OCI-M2 (cell line): ENCODE data around the gene DEFB131A.
"Not testable (repeated sequence)": the region's sequence is repeated elsewhere in the genome, so short reads cannot be mapped to it uniquely, and the experiment has no call there.

Experiments used
- DNase-seq: peaks from one replicate; lab custom pipeline; 2025; ENCODE audit not compliant: unreplicated experiment; lab: John Stamatoyannopoulos, UW

Gene DEFB131A

DNA sequence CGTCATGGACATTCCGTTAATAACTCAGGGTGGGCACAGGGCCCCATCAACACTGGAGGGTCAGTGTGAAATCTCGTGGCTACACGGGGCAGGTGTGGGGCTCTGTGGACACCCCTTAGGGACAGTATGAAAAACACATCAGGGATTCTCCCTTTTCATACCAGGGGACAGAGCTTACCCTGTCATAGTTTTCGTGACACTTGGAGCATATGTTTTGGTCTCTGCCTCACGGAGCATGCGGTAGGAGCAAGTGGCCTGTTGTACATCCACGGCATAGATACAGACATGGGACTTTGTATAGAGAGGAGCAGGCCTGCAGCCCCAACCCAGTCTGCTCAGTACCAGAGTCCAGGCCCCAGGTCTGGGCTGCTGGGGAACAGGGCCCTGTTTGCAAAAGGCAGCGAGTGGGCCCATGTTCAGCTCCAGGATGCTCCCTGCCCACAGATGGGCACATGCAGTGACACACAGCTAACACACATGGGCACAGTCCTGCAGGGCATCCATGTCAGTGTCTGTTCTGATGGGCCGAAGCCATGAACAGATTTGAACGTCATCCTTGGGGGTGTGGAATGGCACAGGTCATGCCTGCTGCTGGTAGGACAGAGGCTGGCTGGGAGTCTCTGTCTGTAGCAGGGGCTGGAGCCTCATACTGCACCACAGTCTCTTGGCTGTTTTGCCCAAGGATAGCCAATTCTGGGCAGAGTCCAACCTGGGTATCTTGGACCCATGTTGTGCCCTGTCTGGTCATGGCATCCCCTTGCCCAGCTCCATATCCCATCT is 50.2 kb downstream of the DEFB131A start:
- not testable (repeated sequence) for DNase-seq

DNA sequence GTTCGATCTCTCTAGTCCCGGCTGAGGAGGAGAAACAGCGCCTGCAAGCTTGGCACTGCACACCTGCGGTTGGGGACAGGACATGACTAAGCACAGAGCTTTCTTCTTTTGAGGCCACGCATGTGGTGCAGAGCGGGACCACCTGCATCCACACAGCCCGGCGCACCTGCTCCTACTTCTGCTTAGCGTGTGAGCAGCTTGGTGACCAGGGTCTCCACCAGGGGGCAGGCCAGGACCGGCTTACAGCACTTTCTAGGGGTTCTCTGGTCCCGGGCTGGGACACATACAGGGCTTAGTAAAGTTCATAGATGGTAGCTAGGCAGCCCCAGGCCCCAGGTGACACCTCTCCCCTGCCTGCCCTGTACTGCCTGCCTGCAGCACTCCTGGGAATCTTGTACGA is 51.2 kb downstream of the DEFB131A start:
- DNase-seq, result not testable (repeated sequence)

- not testable (repeated sequence) for DNase-seq
These were observed 53.6 kb downstream of the DEFB131A start for GRCh38 chr4:9497575-9498467.

DNA sequence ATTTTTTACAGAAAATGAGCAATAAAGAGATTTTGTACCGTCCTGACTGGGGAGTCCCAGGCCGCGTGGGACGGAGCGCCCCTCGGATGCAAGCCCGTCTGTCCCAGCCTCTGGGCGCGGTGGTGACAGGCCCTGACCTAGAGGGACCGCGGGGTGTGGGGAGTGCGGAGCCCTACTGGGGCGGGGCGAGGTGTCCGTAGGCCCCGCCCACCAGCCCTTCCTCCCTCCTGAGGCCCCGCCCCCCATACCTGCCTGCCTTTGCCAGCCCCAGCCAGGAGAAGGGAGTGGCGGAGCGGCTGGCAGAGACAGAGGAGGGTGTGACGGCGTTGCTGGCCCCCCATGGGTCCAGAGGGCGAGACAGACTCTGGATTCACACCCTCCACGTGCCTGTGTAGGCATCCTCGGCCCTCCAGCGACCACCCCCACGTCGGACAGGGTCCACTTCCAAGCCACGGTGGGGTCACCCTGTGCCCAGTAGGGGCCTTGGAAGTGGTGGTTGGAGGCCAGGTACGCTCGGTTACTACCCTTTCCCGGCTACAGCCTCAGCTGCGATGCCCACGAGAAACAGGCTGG is 54.3 kb downstream of the DEFB131A start:
- DNase-seq, result not testable (repeated sequence)

- DNase-seq, result not testable (repeated sequence)
These were observed 55.8 kb downstream of the DEFB131A start for GRCh38 chr4:9499974-9500487.
